Mesendoderm (in vitro differentiated cells): ENCODE measurements around the gene MINAR1.
A peak's percentile ranks its signal among the peaks of the same experiment; 100 is the strongest.

Experiments used
- DNase-seq: peaks from one replicate; pipeline ENCODE4 v3.0.0; 2013
- H2AK5ac ChIP-seq: 2 replicates; pipeline ENCODE4 v1.6.1; 2013; ENCODE audit warnings: low read length, inconsistent platforms
- H2BK120ac ChIP-seq: 2 replicates; pipeline ENCODE4 v1.6.1; 2013; ENCODE audit warnings: low read depth, mild to moderate bottlenecking, low read length, moderate library complexity, mixed read lengths
- H2BK15ac ChIP-seq: replicated peaks from 2 replicates; pipeline ENCODE4 v1.6.1; 2013; ENCODE audit warnings: low read depth, mild to moderate bottlenecking, moderate library complexity
- H2BK5ac ChIP-seq: 2 replicates; pipeline ENCODE4 v1.6.1; 2013; ENCODE audit warnings: low read length, inconsistent platforms
- H3K18ac ChIP-seq: 2 replicates; pipeline ENCODE4 v1.6.1; 2013; ENCODE audit warnings: mild to moderate bottlenecking, low read length, mixed read lengths
- H3K23ac ChIP-seq: one replicate; pipeline ENCODE4 v1.6.1; 2013; ENCODE audit warnings: low read length
- H3K27ac ChIP-seq: 2 replicates; pipeline ENCODE4 v1.5.1; 2013; ENCODE audit warnings: low read depth, mild to moderate bottlenecking, inconsistent platforms, low read length, moderate library complexity
- H3K27me3 ChIP-seq: 2 replicates; pipeline ENCODE4 v1.6.1; 2013; ENCODE audit warnings: low read length, control low read depth, mild to moderate bottlenecking, inconsistent platforms; ENCODE audit not compliant: insufficient read depth, poor library complexity
- H3K36me3 ChIP-seq: 2 replicates; pipeline ENCODE4 v1.6.1; 2013; ENCODE audit warnings: low read length, inconsistent platforms; ENCODE audit not compliant: control insufficient read depth, insufficient read depth
- H3K4ac ChIP-seq: one replicate; pipeline ENCODE4 v1.6.1; 2013; ENCODE audit warnings: low read depth, mild to moderate bottlenecking, low read length, moderate library complexity
- H3K4me1 ChIP-seq: 2 replicates; pipeline ENCODE4 v1.6.1; 2013; ENCODE audit warnings: low read depth, low read length, inconsistent platforms; ENCODE audit not compliant: control insufficient read depth
- H3K4me2 ChIP-seq: 2 replicates; pipeline ENCODE4 v1.6.1; 2013; ENCODE audit warnings: low read length
- H3K4me3 ChIP-seq: 2 replicates; pipeline ENCODE4 v1.5.1; 2013; ENCODE audit warnings: mild to moderate bottlenecking, low read length
- H3K56ac ChIP-seq: one replicate; pipeline ENCODE4 v1.6.1; 2013; ENCODE audit warnings: low read length
- H3K79me1 ChIP-seq: 2 replicates; pipeline ENCODE4 v1.6.1; 2013; ENCODE audit warnings: low read length, inconsistent platforms
- H3K79me2 ChIP-seq: 2 replicates; pipeline ENCODE4 v1.6.1; 2013; ENCODE audit warnings: mild to moderate bottlenecking, low read length; ENCODE audit not compliant: control insufficient read depth, insufficient read depth
- H3K9ac ChIP-seq: 2 replicates; pipeline ENCODE4 v1.6.1; 2013; ENCODE audit warnings: low read length, inconsistent platforms
- H4K5ac ChIP-seq: one replicate; pipeline ENCODE4 v1.6.1; 2013; ENCODE audit warnings: low read length
- H4K8ac ChIP-seq: one replicate; pipeline ENCODE4 v1.6.1; 2013; ENCODE audit warnings: low read depth, mild to moderate bottlenecking, control low read depth, low read length, moderate library complexity
- WGBS: extraction: QIAGEN DNeasy Blood & Tissue Kit; methylation state at CpG from one replicate; pipeline ENCODE4 v1.1.7; 2013; ENCODE audit warnings: low lambda C conversion rate, missing lambda C conversion rate; ENCODE audit not compliant: insufficient coverage; ENCODE audit errors: extremely low coverage; 5-methylcytosine and 5-hydroxymethylcytosine counted together

The MINAR1 gene

DNA sequence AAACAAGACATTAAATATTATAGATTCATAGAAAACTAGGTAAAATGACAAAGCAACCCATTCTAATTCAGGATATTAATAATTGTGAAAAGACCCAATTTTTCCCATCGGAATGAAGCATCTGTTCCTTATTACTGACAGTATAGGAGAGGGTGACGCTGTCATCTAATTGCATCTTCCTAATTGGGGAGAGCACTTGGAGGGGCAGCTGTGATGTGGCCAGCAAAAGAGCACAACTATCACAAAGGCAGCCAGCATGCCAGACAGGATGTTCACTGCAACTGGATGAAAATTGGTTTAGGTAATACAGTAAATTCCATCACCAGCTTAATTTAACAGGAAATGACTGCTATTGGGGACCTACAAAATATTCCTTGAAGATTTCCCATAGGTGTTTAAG lies 21.9 kb upstream of the MINAR1 start:
- Histone ChIP-seq H3K79me2 (no peaks in the 10 kb centered on the region), H4K8ac (no peak overlapping the region), H3K4me1 (no peaks in the 10 kb centered on the region), H3K56ac (no peak overlapping the region), H3K79me1 (no peaks in the 10 kb centered on the region), H3K4me2 (no peak overlapping the region), H2BK15ac (no peak overlapping the region), H3K27me3 (no peaks in the 10 kb centered on the region), H3K36me3 (no peaks in the 10 kb centered on the region), H2AK5ac (no peak overlapping the region), H3K23ac (no peak overlapping the region), H4K5ac (no peak overlapping the region), H3K4ac (no peak overlapping the region), H2BK120ac (no peak overlapping the region), H3K27ac (no peak overlapping the region), H3K4me3 (no peak overlapping the region), H3K9ac (no peak overlapping the region), H3K18ac (no peak overlapping the region), H2BK5ac (no peak overlapping the region)
- DNase-seq: no peak
- no CpG with 5 or more reads among the region's 2 CpGs for WGBS

GRCh38 chr15:79412010-79412409 lies 20.1 kb upstream of the MINAR1 start:
- Histone ChIP-seq H3K4me1 (no peaks in the 10 kb centered on the region), H3K27me3 (no peaks in the 10 kb centered on the region), H3K79me2 (no peaks in the 10 kb centered on the region), H2BK120ac (no peak overlapping the region), H4K5ac (no peak overlapping the region), H2BK15ac (no peak overlapping the region), H3K18ac (no peak overlapping the region), H3K4me3 (no peak overlapping the region), H3K79me1 (no peaks in the 10 kb centered on the region), H3K56ac (no peak overlapping the region), H2BK5ac (no peak overlapping the region), H3K36me3 (no peaks in the 10 kb centered on the region), H2AK5ac (no peak overlapping the region), H3K4me2 (no peak overlapping the region), H3K9ac (no peak overlapping the region), H3K23ac (no peak overlapping the region), H3K4ac (no peak overlapping the region), H3K27ac (no peak overlapping the region), H4K8ac (no peak overlapping the region)
- WGBS: no CpG with 5 or more reads among the region's 3 CpGs
- no peak for DNase-seq

DNA sequence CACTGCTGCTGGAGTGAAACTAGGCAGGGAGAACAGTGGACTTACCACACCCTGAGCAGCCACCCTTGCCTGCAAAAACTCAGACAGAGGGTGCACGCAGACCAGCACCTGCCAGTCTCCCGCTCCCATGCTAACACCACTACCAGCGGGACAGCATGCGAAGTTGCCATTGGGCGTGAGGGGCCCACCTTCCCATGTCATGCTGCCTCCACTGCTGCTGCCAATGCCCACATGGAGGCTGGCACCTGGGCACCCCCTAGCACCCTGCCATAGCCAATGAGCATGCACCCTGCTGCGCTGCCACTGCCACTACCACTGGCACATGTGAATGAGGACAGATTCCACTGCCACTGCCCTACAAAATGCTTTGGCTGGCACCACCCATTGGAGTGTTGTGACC lies 19.7 kb upstream of the MINAR1 start:
- no peak overlapping the region for H3K4me2 ChIP-seq
- H2BK120ac ChIP-seq: no peak overlapping the region

DNA sequence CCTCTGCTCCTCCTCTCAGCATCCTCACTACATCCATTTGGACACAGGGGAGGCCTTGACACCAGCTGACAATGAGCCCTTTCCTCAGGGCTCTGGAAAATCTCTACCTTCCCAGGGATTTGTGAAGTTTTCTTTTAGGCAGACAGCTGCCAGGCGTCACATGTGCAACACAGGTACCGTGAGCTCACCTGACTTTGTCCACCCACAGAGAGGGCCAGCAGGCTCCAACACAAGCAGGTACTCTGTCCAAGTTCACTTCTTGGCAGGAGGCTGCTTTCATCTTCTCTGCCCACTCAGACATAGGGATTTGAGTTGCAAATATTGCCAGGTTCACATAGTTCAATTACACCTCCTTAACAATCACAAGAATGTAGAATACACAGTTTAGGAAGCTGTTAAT lies 15.3 kb upstream of the MINAR1 start:
- no CpG with 5 or more reads among the region's 2 CpGs for WGBS
- Histone ChIP-seq H3K79me2 (no peaks in the 10 kb centered on the region), H3K4ac (no peak overlapping the region), H3K18ac (no peak overlapping the region), H3K27ac (no peak overlapping the region), H3K4me2 (no peak overlapping the region), H3K36me3 (no peaks in the 10 kb centered on the region), H2BK120ac (no peak overlapping the region), H3K23ac (no peak overlapping the region), H4K8ac (no peak overlapping the region), H3K27me3 (no peaks in the 10 kb centered on the region), H2AK5ac (no peak overlapping the region), H3K79me1 (no peaks in the 10 kb centered on the region), H3K9ac (no peak overlapping the region), H3K56ac (no peak overlapping the region), H2BK5ac (no peak overlapping the region), H3K4me3 (no peak overlapping the region), H3K4me1 (peaks cover 2% of the 10 kb centered on the region), H4K5ac (no peak overlapping the region), H2BK15ac (no peak overlapping the region)
- no peak for DNase-seq

More for the DNA sequence above, 19.7 kb upstream of the MINAR1 start:
- H2BK15ac ChIP-seq: no peak overlapping the region
- no peaks in the 10 kb centered on the region for H3K79me1 ChIP-seq
- no peak overlapping the region for H2BK5ac ChIP-seq
- H3K9ac ChIP-seq: no peak overlapping the region
- H3K18ac ChIP-seq: no peak overlapping the region
- H3K36me3 ChIP-seq: no peaks in the 10 kb centered on the region
- no peak overlapping the region for H3K27ac ChIP-seq
- H3K4me1 ChIP-seq: no peaks in the 10 kb centered on the region
- H3K4me3 ChIP-seq: no peak overlapping the region
- H2AK5ac ChIP-seq: no peak overlapping the region
- H4K8ac ChIP-seq: no peak overlapping the region
- no peaks in the 10 kb centered on the region for H3K79me2 ChIP-seq
- DNase-seq: no peak
- H3K27me3 ChIP-seq: no peaks in the 10 kb centered on the region
- H3K4ac ChIP-seq: no peak overlapping the region
- H4K5ac ChIP-seq: no peak overlapping the region
- no CpG with 5 or more reads among the region's 6 CpGs for WGBS
- no peak overlapping the region for H3K23ac ChIP-seq
- H3K56ac ChIP-seq: no peak overlapping the region

GRCh38 chr15:79418693-79419279 lies 13.3 kb upstream of the MINAR1 start:
- H3K18ac ChIP-seq: no peak overlapping the region
- no peak overlapping the region for H3K4me3 ChIP-seq
- DNase-seq: peak; percentile 46
- no peak overlapping the region for H3K4me2 ChIP-seq
- no peak overlapping the region for H3K56ac ChIP-seq
- no peak overlapping the region for H2BK120ac ChIP-seq
- no peaks in the 10 kb centered on the region for H3K79me1 ChIP-seq
- no peaks in the 10 kb centered on the region for H3K27me3 ChIP-seq
- no peak overlapping the region for H2BK5ac ChIP-seq
- H3K9ac ChIP-seq: no peak overlapping the region
- H3K79me2 ChIP-seq: no peaks in the 10 kb centered on the region
- no peaks in the 10 kb centered on the region for H3K36me3 ChIP-seq
- H2AK5ac ChIP-seq: no peak overlapping the region
- H3K4ac ChIP-seq: no peak overlapping the region
- H3K27ac ChIP-seq: no peak overlapping the region
- H3K4me1 ChIP-seq: peaks cover 2% of the 10 kb centered on the region
- H4K5ac ChIP-seq: no peak overlapping the region
- H4K8ac ChIP-seq: no peak overlapping the region
- no CpG with 5 or more reads among the region's 9 CpGs for WGBS
- no peak overlapping the region for H3K23ac ChIP-seq
- H2BK15ac ChIP-seq: no peak overlapping the region

DNA sequence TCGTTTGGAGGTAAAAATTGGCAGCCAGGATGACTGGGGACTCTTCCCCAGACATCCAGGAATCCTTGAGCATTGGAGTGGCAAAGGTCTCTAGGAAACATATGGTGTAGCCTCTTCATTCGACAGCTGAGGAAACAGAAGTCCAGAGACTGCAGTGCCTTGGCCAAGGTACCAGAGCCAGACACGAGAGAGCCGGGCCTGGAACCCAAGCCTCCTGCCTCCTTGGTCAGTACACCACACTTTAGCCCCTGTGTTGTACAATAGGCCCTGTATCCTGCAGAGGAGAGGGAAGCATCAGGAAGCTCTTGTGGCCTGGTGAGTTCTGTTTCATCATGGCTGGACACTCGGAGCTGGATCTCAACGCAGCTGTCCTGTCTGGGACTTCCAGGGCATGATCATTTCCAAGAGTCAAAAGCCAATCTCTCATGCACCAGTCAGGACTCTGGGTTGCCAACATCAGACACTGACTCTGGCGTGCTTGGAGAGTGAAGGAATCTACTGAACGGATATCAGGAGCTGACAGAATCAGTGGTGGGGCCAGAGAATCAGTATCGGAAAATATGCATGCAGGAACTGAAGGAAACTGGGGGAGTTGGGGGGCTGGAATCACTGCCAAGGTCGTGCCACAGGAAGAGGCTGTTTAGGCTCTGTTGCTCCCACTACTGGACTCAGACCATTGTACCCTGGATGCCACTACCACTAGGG lies 6.4 kb upstream of the MINAR1 start:
- no peak overlapping the region for H3K4ac ChIP-seq
- WGBS: no CpG with 5 or more reads among the region's 10 CpGs
- H3K4me1 ChIP-seq: no peaks in the 10 kb centered on the region
- no peak overlapping the region for H2BK120ac ChIP-seq
- H3K27ac ChIP-seq: no peak overlapping the region
- H2BK5ac ChIP-seq: no peak overlapping the region
- no peak overlapping the region for H4K5ac ChIP-seq
- no peak overlapping the region for H3K4me3 ChIP-seq
- peaks cover 5% of the 10 kb centered on the region for H3K27me3 ChIP-seq
- H4K8ac ChIP-seq: no peak overlapping the region
- H2AK5ac ChIP-seq: no peak overlapping the region
- no peak for DNase-seq
- no peak overlapping the region for H3K9ac ChIP-seq
- no peaks in the 10 kb centered on the region for H3K79me1 ChIP-seq
- H3K23ac ChIP-seq: no peak overlapping the region
- no peak overlapping the region for H2BK15ac ChIP-seq
- H3K79me2 ChIP-seq: no peaks in the 10 kb centered on the region
- H3K36me3 ChIP-seq: no peaks in the 10 kb centered on the region
- no peak overlapping the region for H3K18ac ChIP-seq
- H3K56ac ChIP-seq: no peak overlapping the region
- H3K4me2 ChIP-seq: no peak overlapping the region
